PC-9 (cell line): ENCODE results near the gene FGF1. TPM values are rescaled to one million over a fixed set of nuclear protein-coding genes. Genes with fewer than 3 reads are reported as not detected.
A peak's percentile ranks its signal among the peaks of the same experiment; 100 is the strongest.

Experiments used
- BruUV-seq: library from RNA; stranded (reverse); fragments of 400-500 nt; replicated peaks from 2 replicates; lab custom pipeline; 2021; lab: Mats Ljungman, UMichigan
- CTCF ChIA-PET: fragments of 300-600 bp; sonication (Branson Sonifier 250); formaldehyde crosslinking; loops from one replicate; lab custom pipeline; 2022; ENCODE audit warnings: antibody characterized with exemption; lab: Charles Lee
- POLR2A ChIA-PET: fragments of 300-600 bp; sonication (Branson Sonifier 250); formaldehyde crosslinking; loops from one replicate; lab custom pipeline; 2022; ENCODE audit warnings: antibody characterized with exemption; ENCODE audit not compliant: unreplicated experiment; lab: Charles Lee
- DNase-seq, 2 experiments: peaks; one replicate each; pipeline versions ENCODE4 v3.0.0 to v3.0.0-alpha.2; 2015 to 2022; ENCODE audit warnings: mixed read lengths in 1 of 2
- H2AFZ ChIP-seq: fragments of 200-600 bp; sonication (generic); 2 replicates; pipeline ENCODE4 v1.8.1; 2017; ENCODE audit warnings: antibody characterized with exemption
- H3F3A ChIP-seq: fragments of 200-600 bp; sonication (generic); 2 replicates; pipeline ENCODE4 v1.8.1; 2017; ENCODE audit warnings: antibody characterized with exemption, mild to moderate bottlenecking, low read depth; ENCODE audit not compliant: insufficient read depth
- H3K27ac ChIP-seq: fragments of 200-600 bp; sonication (generic); 2 replicates; pipeline ENCODE4 v1.6.1; 2016; ENCODE audit warnings: mixed run types
- H3K27me3 ChIP-seq: fragments of 200-600 bp; sonication (generic); 2 replicates; pipeline ENCODE4 v1.6.1; 2016; ENCODE audit warnings: low read depth, mixed run types; ENCODE audit not compliant: insufficient read depth
- H3K36me3 ChIP-seq: fragments of 200-600 bp; sonication (generic); 2 replicates; pipeline ENCODE4 v1.6.1; 2016; ENCODE audit warnings: low read depth, mixed run types
- H3K4me1 ChIP-seq: fragments of 200-600 bp; sonication (generic); replicated peaks from 2 replicates; pipeline ENCODE4 v1.6.1; 2016; ENCODE audit warnings: mixed run types; ENCODE audit not compliant: insufficient read depth
- H3K4me2 ChIP-seq: fragments of 200-600 bp; sonication (generic); 2 replicates; pipeline ENCODE4 v1.6.1; 2017; ENCODE audit warnings: mixed run types
- H3K4me3 ChIP-seq: fragments of 200-600 bp; sonication (generic); 2 replicates; pipeline ENCODE4 v1.6.1; 2016; ENCODE audit warnings: mixed run types
- H3K79me2 ChIP-seq: fragments of 200-600 bp; sonication (generic); 2 replicates; pipeline ENCODE4 v1.6.1; 2017; ENCODE audit warnings: low read depth, mixed run types
- H3K9me2 ChIP-seq: fragments of 200-600 bp; sonication (generic); 2 replicates; pipeline ENCODE4 v1.8.1; 2017; ENCODE audit warnings: mild to moderate bottlenecking; ENCODE audit not compliant: insufficient read depth
- H3K9me3 ChIP-seq: fragments of 200-600 bp; sonication (generic); 2 replicates; pipeline ENCODE4 v1.8.1; 2016; ENCODE audit warnings: low read depth; ENCODE audit not compliant: insufficient read depth
- H4K20me1 ChIP-seq: fragments of 200-600 bp; sonication (generic); 2 replicates; pipeline ENCODE4 v1.8.1; 2017; ENCODE audit not compliant: insufficient read depth
- CTCF ChIP-seq: fragments of 200-600 bp; sonication (generic); conservative IDR thresholded peaks from 2 replicates; pipeline ENCODE4 v1.6.1; 2017; ENCODE audit warnings: mixed run types, antibody characterized with exemption, mild to moderate bottlenecking, moderate library complexity
- EZH2 ChIP-seq: fragments of 200-600 bp; sonication (generic); IDR thresholded peaks from 2 replicates; pipeline ENCODE4 v1.8.0; 2017; ENCODE audit warnings: antibody characterized with exemption, low read depth
- intact Hi-C: fragments of 100-400 bp; cut with micrococcal nuclease; formaldehyde crosslinking; loops from one replicate; pipeline ENCODE4 v1.10.0; 2022; ENCODE audit not compliant: unreplicated experiment
- total RNA-seq: library from RNA; stranded (reverse); gene quantifications from 2 replicates; pipeline ENCODE4 v1.2.3, GENCODE V29; 2021

Gene FGF1
- total RNA-seq, 1 experiment from 2014 or later = 0.44 TPM

DNA sequence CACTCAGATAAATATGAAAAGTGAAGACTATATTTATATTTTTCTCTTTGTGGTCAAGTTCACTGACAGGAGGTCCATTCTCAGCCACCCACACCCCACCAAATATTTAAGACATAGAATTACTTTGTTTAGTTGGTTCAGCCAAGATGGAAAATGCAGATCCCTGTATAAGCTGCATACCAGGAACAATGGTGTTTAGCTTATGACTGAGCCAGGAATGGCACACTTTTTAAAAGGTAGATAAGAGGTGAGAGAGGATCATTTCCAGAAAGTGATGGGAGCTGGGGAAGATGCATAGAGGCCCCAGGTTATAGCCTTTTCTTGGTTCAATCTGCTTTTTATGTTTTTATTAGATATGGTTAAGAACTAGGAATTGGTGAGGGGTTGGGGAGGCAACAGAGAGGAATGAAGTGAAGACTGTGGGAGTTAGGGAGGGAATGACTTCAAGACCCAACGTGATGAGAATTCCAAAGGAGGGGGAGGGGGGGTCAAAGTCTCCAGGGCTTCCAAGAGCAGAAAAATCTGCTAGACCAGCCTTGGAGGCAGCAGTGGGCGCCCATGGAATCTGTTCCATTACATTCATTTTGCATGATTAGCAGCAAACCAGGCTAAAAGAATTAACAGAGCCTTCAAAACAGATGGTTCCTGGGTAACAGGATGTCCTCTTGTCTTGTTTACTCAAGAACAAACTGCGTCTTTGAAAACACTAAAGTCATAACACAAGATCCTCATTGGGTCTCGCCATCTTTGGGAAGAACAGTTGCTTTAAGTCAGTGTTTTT lies 95.2 kb downstream of the FGF1 start:
- intact Hi-C loops = no loop called here
- no TSS peak for BruUV-seq
- no peaks in the 10 kb centered on the region for H3K4me1 ChIP-seq
- H3K79me2 ChIP-seq = no peaks in the 10 kb centered on the region
- H3K36me3 ChIP-seq = no peaks in the 10 kb centered on the region
- H3K9me2 ChIP-seq = no peaks in the 10 kb centered on the region
- no peak overlapping the region for H3K4me3 ChIP-seq
- no peak for DNase-seq
- H3K4me2 ChIP-seq = no peak overlapping the region
- no peak overlapping the region for H2AFZ ChIP-seq
- H4K20me1 ChIP-seq = no peaks in the 10 kb centered on the region
- no peaks in the 10 kb centered on the region for H3K9me3 ChIP-seq
- H3K27ac ChIP-seq = no peak overlapping the region
- CTCF ChIA-PET = interaction anchor here (0.7 kb wide), 1 partner anchor 908 kb away, joined by 7 read pairs; no protein-coding TSS in a partner anchor
- TF ChIP-seq EZH2 = no peak
- no peaks in the 10 kb centered on the region for H3K27me3 ChIP-seq
- H3F3A ChIP-seq = no peaks in the 10 kb centered on the region
- POLR2A ChIA-PET = no interaction called here

- H3K4me2 ChIP-seq = no peak overlapping the region
- no peaks in the 10 kb centered on the region for H4K20me1 ChIP-seq
- intact Hi-C loops = no loop called here
- H3K4me1 ChIP-seq = no peaks in the 10 kb centered on the region
- H2AFZ ChIP-seq = no peak overlapping the region
- H3F3A ChIP-seq = no peaks in the 10 kb centered on the region
- ChIA-PET POLR2A (no interaction called here), CTCF (no interaction called here)
- H3K27me3 ChIP-seq = no peaks in the 10 kb centered on the region
- H3K4me3 ChIP-seq = no peak overlapping the region
- no TSS peak for BruUV-seq
- H3K9me3 ChIP-seq = no peaks in the 10 kb centered on the region
- H3K27ac ChIP-seq = no peak overlapping the region
- H3K79me2 ChIP-seq = no peaks in the 10 kb centered on the region
- H3K36me3 ChIP-seq = no peaks in the 10 kb centered on the region
- no peaks in the 10 kb centered on the region for H3K9me2 ChIP-seq
- no peak for DNase-seq
- TF ChIP-seq CTCF (no peak), EZH2 (no peak)
These were observed 96.2 kb downstream of the FGF1 start for GRCh38 chr5:142589720-142590119.

GRCh38 chr5:142587354-142587965 lies 98.4 kb downstream of the FGF1 start:
- Histone ChIP-seq H3K9me2 (no peaks in the 10 kb centered on the region), H3K79me2 (no peaks in the 10 kb centered on the region), H3K4me2 (no peak overlapping the region), H3K27ac (no peak overlapping the region), H2AFZ (no peak overlapping the region), H3K36me3 (no peaks in the 10 kb centered on the region), H3K4me3 (no peak overlapping the region), H3K9me3 (no peaks in the 10 kb centered on the region), H3K27me3 (no peaks in the 10 kb centered on the region), H3K4me1 (no peaks in the 10 kb centered on the region), H4K20me1 (no peaks in the 10 kb centered on the region), H3F3A (no peaks in the 10 kb centered on the region)
- CTCF ChIA-PET = interaction anchor here (0.8 kb wide), 1 partner anchor 126 kb away, joined by 3 read pairs; no protein-coding TSS in a partner anchor
- intact Hi-C loops = no loop called here
- BruUV-seq = no TSS peak
- POLR2A ChIA-PET = interaction anchor here (0.6 kb wide), 1 partner anchor 306 kb away, joined by 3 read pairs; no protein-coding TSS in a partner anchor
- TF ChIP-seq EZH2 (no peak), CTCF (peak; percentile 55)
- peak; percentile 8 to 45 for DNase-seq
